Measurements from ENCODE around the gene BDH1. TPM values are rescaled to one million over a fixed set of nuclear protein-coding genes. Genes with fewer than 3 reads are reported as not detected.

The BDH1 gene
- total and polyA plus RNA-seq, 2 of the 13 experiments (the other 11 are each of a cell fraction or from before 2014, with no cell fraction given) = 21.2 to 71.9 TPM

GRCh38 chr3:197573048-197573767, 17.4 kb upstream of the BDH1 start (continued):
- TF ChIP-seq, protein P1, sequence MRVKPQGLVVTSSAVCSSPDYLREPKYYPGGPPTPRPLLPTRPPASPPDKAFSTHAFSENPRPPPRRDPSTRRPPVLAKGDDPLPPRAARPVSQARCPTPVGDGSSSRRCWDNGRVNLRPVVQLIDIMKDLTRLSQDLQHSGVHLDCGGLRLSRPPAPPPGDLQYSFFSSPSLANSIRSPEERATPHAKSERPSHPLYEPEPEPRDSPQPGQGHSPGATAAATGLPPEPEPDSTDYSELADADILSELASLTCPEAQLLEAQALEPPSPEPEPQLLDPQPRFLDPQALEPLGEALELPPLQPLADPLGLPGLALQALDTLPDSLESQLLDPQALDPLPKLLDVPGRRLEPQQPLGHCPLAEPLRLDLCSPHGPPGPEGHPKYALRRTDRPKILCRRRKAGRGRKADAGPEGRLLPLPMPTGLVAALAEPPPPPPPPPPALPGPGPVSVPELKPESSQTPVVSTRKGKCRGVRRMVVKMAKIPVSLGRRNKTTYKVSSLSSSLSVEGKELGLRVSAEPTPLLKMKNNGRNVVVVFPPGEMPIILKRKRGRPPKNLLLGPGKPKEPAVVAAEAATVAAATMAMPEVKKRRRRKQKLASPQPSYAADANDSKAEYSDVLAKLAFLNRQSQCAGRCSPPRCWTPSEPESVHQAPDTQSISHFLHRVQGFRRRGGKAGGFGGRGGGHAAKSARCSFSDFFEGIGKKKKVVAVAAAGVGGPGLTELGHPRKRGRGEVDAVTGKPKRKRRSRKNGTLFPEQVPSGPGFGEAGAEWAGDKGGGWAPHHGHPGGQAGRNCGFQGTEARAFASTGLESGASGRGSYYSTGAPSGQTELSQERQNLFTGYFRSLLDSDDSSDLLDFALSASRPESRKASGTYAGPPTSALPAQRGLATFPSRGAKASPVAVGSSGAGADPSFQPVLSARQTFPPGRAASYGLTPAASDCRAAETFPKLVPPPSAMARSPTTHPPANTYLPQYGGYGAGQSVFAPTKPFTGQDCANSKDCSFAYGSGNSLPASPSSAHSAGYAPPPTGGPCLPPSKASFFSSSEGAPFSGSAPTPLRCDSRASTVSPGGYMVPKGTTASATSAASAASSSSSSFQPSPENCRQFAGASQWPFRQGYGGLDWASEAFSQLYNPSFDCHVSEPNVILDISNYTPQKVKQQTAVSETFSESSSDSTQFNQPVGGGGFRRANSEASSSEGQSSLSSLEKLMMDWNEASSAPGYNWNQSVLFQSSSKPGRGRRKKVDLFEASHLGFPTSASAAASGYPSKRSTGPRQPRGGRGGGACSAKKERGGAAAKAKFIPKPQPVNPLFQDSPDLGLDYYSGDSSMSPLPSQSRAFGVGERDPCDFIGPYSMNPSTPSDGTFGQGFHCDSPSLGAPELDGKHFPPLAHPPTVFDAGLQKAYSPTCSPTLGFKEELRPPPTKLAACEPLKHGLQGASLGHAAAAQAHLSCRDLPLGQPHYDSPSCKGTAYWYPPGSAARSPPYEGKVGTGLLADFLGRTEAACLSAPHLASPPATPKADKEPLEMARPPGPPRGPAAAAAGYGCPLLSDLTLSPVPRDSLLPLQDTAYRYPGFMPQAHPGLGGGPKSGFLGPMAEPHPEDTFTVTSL (CRISPR knock-in tag; IDR thresholded peaks at IDR 0.05; ENCODE audit: borderline replicate concordance) = peak; percentile 90; the same call in 1 of the 2 replicates
- TF ChIP-seq HMG20B (CRISPR knock-in tag; conservative IDR thresholded peaks at IDR 0.05) = peak; percentile 83
- peak; percentile 93; the same call in 1 of the 2 replicates for TF ChIP-seq MED13 (CRISPR knock-in tag; IDR thresholded peaks at IDR 0.05)
- TF ChIP-seq ZBTB42 (CRISPR knock-in tag; IDR thresholded peaks at IDR 0.05) = no peak; the same call in 1 of the 2 replicates
- TF ChIP-seq ZNF292 (CRISPR knock-in tag; IDR thresholded peaks at IDR 0.05; ENCODE audit: borderline replicate concordance, low read depth) = peak; percentile 70; the same call in 1 of the 2 replicates
- TF ChIP-seq SNAPC2 (CRISPR knock-in tag; IDR thresholded peaks at IDR 0.05) = 0 out of 2 replicates have a peak, but pooled peaks have one; percentile 21
- TF ChIP-seq, protein P2, sequence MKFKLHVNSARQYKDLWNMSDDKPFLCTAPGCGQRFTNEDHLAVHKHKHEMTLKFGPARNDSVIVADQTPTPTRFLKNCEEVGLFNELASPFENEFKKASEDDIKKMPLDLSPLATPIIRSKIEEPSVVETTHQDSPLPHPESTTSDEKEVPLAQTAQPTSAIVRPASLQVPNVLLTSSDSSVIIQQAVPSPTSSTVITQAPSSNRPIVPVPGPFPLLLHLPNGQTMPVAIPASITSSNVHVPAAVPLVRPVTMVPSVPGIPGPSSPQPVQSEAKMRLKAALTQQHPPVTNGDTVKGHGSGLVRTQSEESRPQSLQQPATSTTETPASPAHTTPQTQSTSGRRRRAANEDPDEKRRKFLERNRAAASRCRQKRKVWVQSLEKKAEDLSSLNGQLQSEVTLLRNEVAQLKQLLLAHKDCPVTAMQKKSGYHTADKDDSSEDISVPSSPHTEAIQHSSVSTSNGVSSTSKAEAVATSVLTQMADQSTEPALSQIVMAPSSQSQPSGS (CRISPR knock-in tag; IDR thresholded peaks at IDR 0.05) = 0 out of 2 replicates have a peak, but pooled peaks have one; percentile 14
- TF ChIP-seq ZNF431 (CRISPR knock-in tag; IDR thresholded peaks at IDR 0.05; ENCODE audit: borderline replicate concordance, low read depth) = peak; percentile 65; the same call in 1 of the 2 replicates
- no peak; the same call in 1 of the 2 replicates for TF ChIP-seq ATF7-NPFF (CRISPR knock-in tag; IDR thresholded peaks at IDR 0.05; ENCODE audit: low read depth)
- TF ChIP-seq SAFB2 (CRISPR knock-in tag; IDR thresholded peaks at IDR 0.05; ENCODE audit: borderline replicate concordance, low read depth) = peak; percentile 44; the same call in 1 of the 2 replicates
- TF ChIP-seq MIER3 (CRISPR knock-in tag; IDR thresholded peaks at IDR 0.05; ENCODE audit: borderline replicate concordance) = peak; percentile 78; the same call in 1 of the 2 replicates
- TF ChIP-seq, protein P3, sequence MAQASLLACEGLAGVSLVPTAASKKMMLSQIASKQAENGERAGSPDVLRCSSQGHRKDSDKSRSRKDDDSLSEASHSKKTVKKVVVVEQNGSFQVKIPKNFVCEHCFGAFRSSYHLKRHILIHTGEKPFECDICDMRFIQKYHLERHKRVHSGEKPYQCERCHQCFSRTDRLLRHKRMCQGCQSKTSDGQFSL (CRISPR knock-in tag; IDR thresholded peaks at IDR 0.05) = peak; percentile 55; the same call in 1 of the 2 replicates
- TF ChIP-seq ZNF609 (CRISPR knock-in tag; IDR thresholded peaks at IDR 0.05; ENCODE audit: borderline replicate concordance) = peak; percentile 98
- peak; percentile 65; the same call in 1 of the 2 replicates for TF ChIP-seq NAIF1 (CRISPR knock-in tag; IDR thresholded peaks at IDR 0.05; ENCODE audit: borderline replicate concordance)
- TF ChIP-seq ZNF850 (CRISPR knock-in tag; conservative IDR thresholded peaks at IDR 0.05) = no peak
